ENCODE measurements around the gene OR13A1.

OR13A1 gene

DNA sequence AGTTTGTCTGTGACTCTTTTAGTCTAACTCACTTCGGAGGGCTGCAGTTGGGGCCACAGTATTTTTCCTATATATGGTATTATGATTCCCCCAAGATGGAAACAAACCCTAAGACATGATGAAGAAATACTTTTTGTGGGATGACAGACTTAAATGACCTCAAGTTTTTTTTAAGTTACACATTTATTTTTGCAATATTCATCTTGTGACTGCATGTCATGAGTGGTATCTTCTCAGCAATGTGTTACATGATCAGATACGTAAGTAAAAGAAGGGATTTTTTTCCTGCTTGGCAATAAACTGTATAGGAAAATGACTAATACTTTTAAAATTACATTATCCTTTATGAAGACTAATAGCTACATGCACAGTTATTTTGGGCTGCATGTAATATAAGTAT, 57.8 kb downstream of the OR13A1 start:
- H3K4me2 ChIP-seq (ENCODE audit: low read depth, low read length, poor library complexity, severe bottlenecking): no peak overlapping the region
- no peaks in the 10 kb centered on the region for H4K20me1 ChIP-seq (ENCODE audit: low read depth, low read length)
- H3K79me2 ChIP-seq (ENCODE audit: insufficient read depth, low read length): no peaks in the 10 kb centered on the region
- no peak overlapping the region for H3K4me3 ChIP-seq (ENCODE audit: insufficient read depth, low read length, poor library complexity, severe bottlenecking)
- H3K9ac ChIP-seq (ENCODE audit: low read length): no peak overlapping the region
- no peak overlapping the region for H3K27ac ChIP-seq (ENCODE audit: low read depth, low read length)
- H2AFZ ChIP-seq (ENCODE audit: low read depth, low read length, severe bottlenecking): no peak overlapping the region
- H3K36me3 ChIP-seq (ENCODE audit: low read length): no peaks in the 10 kb centered on the region
- H3K27me3 ChIP-seq (ENCODE audit: low read length): no peaks in the 10 kb centered on the region
- TF ChIP-seq, protein P1, sequence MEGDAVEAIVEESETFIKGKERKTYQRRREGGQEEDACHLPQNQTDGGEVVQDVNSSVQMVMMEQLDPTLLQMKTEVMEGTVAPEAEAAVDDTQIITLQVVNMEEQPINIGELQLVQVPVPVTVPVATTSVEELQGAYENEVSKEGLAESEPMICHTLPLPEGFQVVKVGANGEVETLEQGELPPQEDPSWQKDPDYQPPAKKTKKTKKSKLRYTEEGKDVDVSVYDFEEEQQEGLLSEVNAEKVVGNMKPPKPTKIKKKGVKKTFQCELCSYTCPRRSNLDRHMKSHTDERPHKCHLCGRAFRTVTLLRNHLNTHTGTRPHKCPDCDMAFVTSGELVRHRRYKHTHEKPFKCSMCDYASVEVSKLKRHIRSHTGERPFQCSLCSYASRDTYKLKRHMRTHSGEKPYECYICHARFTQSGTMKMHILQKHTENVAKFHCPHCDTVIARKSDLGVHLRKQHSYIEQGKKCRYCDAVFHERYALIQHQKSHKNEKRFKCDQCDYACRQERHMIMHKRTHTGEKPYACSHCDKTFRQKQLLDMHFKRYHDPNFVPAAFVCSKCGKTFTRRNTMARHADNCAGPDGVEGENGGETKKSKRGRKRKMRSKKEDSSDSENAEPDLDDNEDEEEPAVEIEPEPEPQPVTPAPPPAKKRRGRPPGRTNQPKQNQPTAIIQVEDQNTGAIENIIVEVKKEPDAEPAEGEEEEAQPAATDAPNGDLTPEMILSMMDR (IDR thresholded peaks at IDR 0.05; ENCODE audit: insufficient read depth, low read length, poor library complexity, severe bottlenecking): no peak
- TF ChIP-seq EZH2phosphoT487 (conservative IDR thresholded peaks at IDR 0.05; ENCODE audit: low read length): no peak
- H3F3A ChIP-seq (ENCODE audit: insufficient read depth): peaks cover 5% of the 10 kb centered on the region; the same call in 1 of the 2 replicates
- no peaks in the 10 kb centered on the region for H3K9me3 ChIP-seq (ENCODE audit: insufficient read depth, low read length)
- H3K9me2 ChIP-seq (replicated peaks; ENCODE audit: insufficient read depth, low read length): no peaks in the 10 kb centered on the region

DNA sequence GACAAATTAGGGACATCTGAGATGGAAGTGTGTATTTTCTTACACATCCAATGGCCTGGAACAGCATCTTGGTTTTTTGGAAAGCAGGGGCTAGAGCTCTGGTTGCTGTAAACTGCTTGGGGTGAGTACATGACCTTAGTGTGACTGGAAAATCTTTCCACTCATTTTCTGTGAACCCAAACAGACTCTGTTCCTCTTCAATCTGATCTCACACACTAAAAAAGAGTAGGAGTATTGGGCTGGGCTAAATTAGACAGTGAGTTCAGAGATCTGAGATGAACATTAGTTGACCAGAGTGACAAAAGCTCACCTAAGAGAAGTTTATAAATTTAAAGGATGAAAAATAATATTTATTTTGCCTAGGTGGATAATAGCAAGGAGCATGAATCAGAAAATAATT, 59.2 kb downstream of the OR13A1 start:
- no peaks in the 10 kb centered on the region for H3K79me2 ChIP-seq (ENCODE audit: insufficient read depth, low read length)
- no peak overlapping the region for H3K9ac ChIP-seq (ENCODE audit: low read length)
- no peaks in the 10 kb centered on the region for H3K27me3 ChIP-seq (ENCODE audit: low read length)
- H4K20me1 ChIP-seq (ENCODE audit: low read depth, low read length): no peaks in the 10 kb centered on the region
- no peak overlapping the region for H3K27ac ChIP-seq (ENCODE audit: low read depth, low read length)
- H3K4me3 ChIP-seq (ENCODE audit: insufficient read depth, low read length, poor library complexity, severe bottlenecking): no peak overlapping the region
- H3K9me2 ChIP-seq (replicated peaks; ENCODE audit: insufficient read depth, low read length): no peaks in the 10 kb centered on the region
- no peaks in the 10 kb centered on the region for H3K9me3 ChIP-seq (ENCODE audit: insufficient read depth, low read length)
- H3K4me2 ChIP-seq (ENCODE audit: low read depth, low read length, poor library complexity, severe bottlenecking): no peak overlapping the region
- no peaks in the 10 kb centered on the region for H3K36me3 ChIP-seq (ENCODE audit: low read length)
- peaks cover 13% of the 10 kb centered on the region; the same call in 1 of the 2 replicates for H3F3A ChIP-seq (ENCODE audit: insufficient read depth)
- H2AFZ ChIP-seq (ENCODE audit: low read depth, low read length, severe bottlenecking): no peak overlapping the region
- TF ChIP-seq, protein P1 (IDR thresholded peaks at IDR 0.05; ENCODE audit: insufficient read depth, low read length, poor library complexity, severe bottlenecking): no peak
- TF ChIP-seq EZH2phosphoT487 (conservative IDR thresholded peaks at IDR 0.05; ENCODE audit: low read length): no peak

DNA sequence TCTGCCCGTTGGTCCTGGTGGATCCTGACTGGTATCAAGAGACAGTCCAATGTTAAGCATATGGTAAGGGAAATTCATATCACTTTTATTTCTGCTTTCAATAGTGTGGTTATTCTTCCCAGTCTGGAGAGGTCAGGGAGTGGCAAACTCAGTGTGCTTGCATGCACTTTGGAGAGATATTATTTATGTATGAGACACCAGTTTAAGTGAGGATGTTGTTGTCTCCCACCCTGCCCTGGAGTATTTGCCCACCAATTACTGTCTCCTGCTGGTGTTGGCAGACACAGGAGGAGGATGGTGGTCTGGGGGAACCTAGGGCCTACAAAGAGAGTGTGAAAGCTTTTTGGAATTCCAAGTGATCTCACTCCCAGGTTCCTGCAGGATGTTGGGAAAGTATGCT, 59.7 kb downstream of the OR13A1 start:
- TF ChIP-seq, protein P1 (IDR thresholded peaks at IDR 0.05; ENCODE audit: insufficient read depth, low read length, poor library complexity, severe bottlenecking): no peak
- no peak for TF ChIP-seq EZH2phosphoT487 (conservative IDR thresholded peaks at IDR 0.05; ENCODE audit: low read length)
- no peaks in the 10 kb centered on the region for H3K27me3 ChIP-seq (ENCODE audit: low read length)
- H3K27ac ChIP-seq (ENCODE audit: low read depth, low read length): no peak overlapping the region
- H2AFZ ChIP-seq (ENCODE audit: low read depth, low read length, severe bottlenecking): no peak overlapping the region
- H4K20me1 ChIP-seq (ENCODE audit: low read depth, low read length): no peaks in the 10 kb centered on the region
- H3K4me2 ChIP-seq (ENCODE audit: low read depth, low read length, poor library complexity, severe bottlenecking): no peak overlapping the region
- no peaks in the 10 kb centered on the region for H3K9me3 ChIP-seq (ENCODE audit: insufficient read depth, low read length)
- no peak overlapping the region for H3K9ac ChIP-seq (ENCODE audit: low read length)
- H3K36me3 ChIP-seq (ENCODE audit: low read length): no peaks in the 10 kb centered on the region
- H3F3A ChIP-seq (ENCODE audit: insufficient read depth): peaks cover 17% of the 10 kb centered on the region; the same call in 1 of the 2 replicates
- H3K4me3 ChIP-seq (ENCODE audit: insufficient read depth, low read length, poor library complexity, severe bottlenecking): no peak overlapping the region
- H3K9me2 ChIP-seq (replicated peaks; ENCODE audit: insufficient read depth, low read length): no peaks in the 10 kb centered on the region
- H3K79me2 ChIP-seq (ENCODE audit: insufficient read depth, low read length): no peaks in the 10 kb centered on the region
